ENCODE results near the gene SS18L1.
"Not testable (repeated sequence)": the region's sequence is repeated elsewhere in the genome, so short reads cannot be mapped to it uniquely, and the experiment has no call there.

Gene SS18L1

GRCh38 chr20:62141043-62141396, 2.5 kb upstream of the SS18L1 start:
- H3K27ac ChIP-seq (ENCODE audit: low read length), result no peak overlapping the region
- H3K4me1 ChIP-seq (ENCODE audit: control insufficient read depth in 1 of 2, insufficient read depth in 2 of 2, low read length in 2 of 2), result peaks cover 12 to 26% of the 10 kb centered on the region in 2 donors
- peak overlapping the region; percentile 77 to 84 for H3K4me3 ChIP-seq (ENCODE audit: low read depth in 1 of 2, low read length in 2 of 2)

GRCh38 chr20:62141397-62142251, 1.9 kb upstream of the SS18L1 start:
- Histone ChIP-seq H3K4me3 (ENCODE audit: low read depth in 1 of 2, low read length in 2 of 2) (peak overlapping the region; percentile 77 to 84), H3K36me3 (ENCODE audit: control insufficient read depth in 1 of 2, insufficient read depth in 2 of 2, low read length in 2 of 2) (peaks cover 36 to 39% of the 10 kb centered on the region in 2 donors), H3K27me3 (ENCODE audit: low read depth, low read length) (no peaks in the 10 kb centered on the region), H3K4me1 (ENCODE audit: control insufficient read depth in 1 of 2, insufficient read depth in 2 of 2, low read length in 2 of 2) (peaks cover 12 to 26% of the 10 kb centered on the region in 2 donors), H3K9me3 (ENCODE audit: control insufficient read depth in 1 of 2, low read length in 2 of 2) (no peaks in the 10 kb centered on the region), H3K27ac (ENCODE audit: low read length) (peak overlapping the region; percentile 82)

More at GRCh38 chr20:62141043-62141396, 2.5 kb upstream of the SS18L1 start:
- H3K9me3 ChIP-seq (ENCODE audit: control insufficient read depth in 1 of 2, low read length in 2 of 2), result no peaks in the 10 kb centered on the region
- peaks cover 42 to 45% of the 10 kb centered on the region in 2 donors for H3K36me3 ChIP-seq (ENCODE audit: control insufficient read depth in 1 of 2, insufficient read depth in 2 of 2, low read length in 2 of 2)
- no peaks in the 10 kb centered on the region for H3K27me3 ChIP-seq (ENCODE audit: low read depth, low read length)

GRCh38 chr20:62142252-62143080, 1.1 kb upstream of the SS18L1 start:
- Histone ChIP-seq H3K27ac (ENCODE audit: low read length) (peak overlapping the region; percentile 82), H3K9me3 (ENCODE audit: control insufficient read depth in 1 of 2, low read length in 2 of 2) (no peaks in the 10 kb centered on the region), H3K27me3 (ENCODE audit: low read depth, low read length) (no peaks in the 10 kb centered on the region), H3K4me3 (ENCODE audit: low read depth in 1 of 2, low read length in 2 of 2) (peak overlapping the region; percentile 77 to 84), H3K4me1 (ENCODE audit: control insufficient read depth in 1 of 2, insufficient read depth in 2 of 2, low read length in 2 of 2) (peaks cover 12 to 26% of the 10 kb centered on the region in 2 donors), H3K36me3 (ENCODE audit: control insufficient read depth in 1 of 2, insufficient read depth in 2 of 2, low read length in 2 of 2) (peaks cover 30 to 31% of the 10 kb centered on the region in 2 donors)

GRCh38 chr20:62143957-62144825, 622 bp downstream of the SS18L1 start:
- peaks cover 12 to 26% of the 10 kb centered on the region in 2 donors for H3K4me1 ChIP-seq (ENCODE audit: control insufficient read depth in 1 of 2, insufficient read depth in 2 of 2, low read length in 2 of 2)
- H3K27ac ChIP-seq (ENCODE audit: low read length), result peak overlapping the region; percentile 56
- H3K27me3 ChIP-seq (ENCODE audit: low read depth, low read length), result no peaks in the 10 kb centered on the region
- peaks cover 13 to 16% of the 10 kb centered on the region in 2 donors for H3K36me3 ChIP-seq (ENCODE audit: control insufficient read depth in 1 of 2, insufficient read depth in 2 of 2, low read length in 2 of 2)
- peak overlapping the region; percentile 59 to 88 for H3K4me3 ChIP-seq (ENCODE audit: low read depth in 1 of 2, low read length in 2 of 2)
- H3K9me3 ChIP-seq (ENCODE audit: control insufficient read depth in 1 of 2, low read length in 2 of 2), result no peaks in the 10 kb centered on the region

- Histone ChIP-seq H3K9me3 (ENCODE audit: control insufficient read depth in 1 of 2, low read length in 2 of 2) (no peaks in the 10 kb centered on the region), H3K4me3 (ENCODE audit: low read depth in 1 of 2, low read length in 2 of 2) (no peak overlapping the region), H3K36me3 (ENCODE audit: control insufficient read depth in 1 of 2, insufficient read depth in 2 of 2, low read length in 2 of 2) (peaks cover 0 to 1% of the 10 kb centered on the region in 2 donors), H3K27me3 (ENCODE audit: low read depth, low read length) (no peaks in the 10 kb centered on the region), H3K27ac (ENCODE audit: low read length) (no peak overlapping the region), H3K4me1 (ENCODE audit: control insufficient read depth in 1 of 2, insufficient read depth in 2 of 2, low read length in 2 of 2) (peaks cover 12 to 25% of the 10 kb centered on the region in 2 donors)
These were observed 2.1 kb downstream of the SS18L1 start for GRCh38 chr20:62145688-62146018.

GRCh38 chr20:62146019-62146755, 2.6 kb downstream of the SS18L1 start:
- Histone ChIP-seq H3K9me3 (ENCODE audit: control insufficient read depth in 1 of 2, low read length in 2 of 2) (no peaks in the 10 kb centered on the region), H3K36me3 (ENCODE audit: control insufficient read depth in 1 of 2, insufficient read depth in 2 of 2, low read length in 2 of 2) (no peaks in the 10 kb centered on the region), H3K27me3 (ENCODE audit: low read depth, low read length) (no peaks in the 10 kb centered on the region), H3K4me3 (ENCODE audit: low read depth in 1 of 2, low read length in 2 of 2) (no peak overlapping the region), H3K27ac (ENCODE audit: low read length) (no peak overlapping the region), H3K4me1 (ENCODE audit: control insufficient read depth in 1 of 2, insufficient read depth in 2 of 2, low read length in 2 of 2) (peaks cover 12 to 20% of the 10 kb centered on the region in 2 donors)

GRCh38 chr20:62147125-62147524, 3.6 kb downstream of the SS18L1 start:
- H3K9me3 ChIP-seq (ENCODE audit: control insufficient read depth in 1 of 2, low read length in 2 of 2), result no peaks in the 10 kb centered on the region
- H3K36me3 ChIP-seq (ENCODE audit: control insufficient read depth in 1 of 2, insufficient read depth in 2 of 2, low read length in 2 of 2), result no peaks in the 10 kb centered on the region
- peaks cover 7 to 11% of the 10 kb centered on the region in 2 donors for H3K4me1 ChIP-seq (ENCODE audit: control insufficient read depth in 1 of 2, insufficient read depth in 2 of 2, low read length in 2 of 2)

GRCh38 chr20:62147528-62147927, 4.0 kb downstream of the SS18L1 start:
- Histone ChIP-seq H3K4me3 (ENCODE audit: low read depth in 1 of 2, low read length in 2 of 2) (no peak overlapping the region), H3K27ac (ENCODE audit: low read length) (no peak overlapping the region), H3K9me3 (ENCODE audit: control insufficient read depth in 1 of 2, low read length in 2 of 2) (no peaks in the 10 kb centered on the region), H3K36me3 (ENCODE audit: control insufficient read depth in 1 of 2, insufficient read depth in 2 of 2, low read length in 2 of 2) (no peaks in the 10 kb centered on the region), H3K27me3 (ENCODE audit: low read depth, low read length) (no peaks in the 10 kb centered on the region), H3K4me1 (ENCODE audit: control insufficient read depth in 1 of 2, insufficient read depth in 2 of 2, low read length in 2 of 2) (peaks cover 7 to 11% of the 10 kb centered on the region in 2 donors)

More at GRCh38 chr20:62147125-62147524, 3.6 kb downstream of the SS18L1 start:
- Histone ChIP-seq H3K27ac (ENCODE audit: low read length) (no peak overlapping the region), H3K27me3 (ENCODE audit: low read depth, low read length) (no peaks in the 10 kb centered on the region), H3K4me3 (ENCODE audit: low read depth in 1 of 2, low read length in 2 of 2) (no peak overlapping the region)

GRCh38 chr20:62148383-62148782, 4.8 kb downstream of the SS18L1 start:
- H3K4me1 ChIP-seq (ENCODE audit: control insufficient read depth in 1 of 2, insufficient read depth in 2 of 2, low read length in 2 of 2), result peaks cover 7 to 11% of the 10 kb centered on the region in 2 donors
- not testable (repeated sequence) for H3K36me3 ChIP-seq (ENCODE audit: control insufficient read depth in 1 of 2, insufficient read depth in 2 of 2, low read length in 2 of 2); H3K9me3 ChIP-seq (ENCODE audit: control insufficient read depth in 1 of 2, low read length in 2 of 2); H3K27ac ChIP-seq (ENCODE audit: low read length); H3K27me3 ChIP-seq (ENCODE audit: low read depth, low read length); H3K4me3 ChIP-seq (ENCODE audit: low read depth in 1 of 2, low read length in 2 of 2)

- Histone ChIP-seq H3K27ac (ENCODE audit: low read length) (no peak overlapping the region), H3K4me1 (ENCODE audit: control insufficient read depth in 1 of 2, insufficient read depth in 2 of 2, low read length in 2 of 2) (peaks cover 7 to 11% of the 10 kb centered on the region in 2 donors), H3K36me3 (ENCODE audit: control insufficient read depth in 1 of 2, insufficient read depth in 2 of 2, low read length in 2 of 2) (no peaks in the 10 kb centered on the region), H3K27me3 (ENCODE audit: low read depth, low read length) (no peaks in the 10 kb centered on the region), H3K9me3 (ENCODE audit: control insufficient read depth in 1 of 2, low read length in 2 of 2) (no peaks in the 10 kb centered on the region), H3K4me3 (ENCODE audit: low read depth in 1 of 2, low read length in 2 of 2) (no peak overlapping the region)
These were observed 5.3 kb downstream of the SS18L1 start for GRCh38 chr20:62148908-62149314.
